Mesothelial cell of epicardium (in vitro differentiated cells): ENCODE measurements around the gene PLCB4. TPM values are rescaled to one million over a fixed set of nuclear protein-coding genes. Genes with fewer than 3 reads are reported as not detected.
A peak's percentile ranks its signal among the peaks of the same experiment; 100 is the strongest.

Experiments
- DNase-seq, 2 experiments: peaks; one replicate each; pipeline ENCODE4 v3.0.0; 2021; ENCODE audit warnings: low spot score in 2 of 2; ENCODE audit not compliant: unreplicated experiment in 2 of 2
- H3K27ac Mint-ChIP-seq: 2 replicates; pipeline ENCODE4 v1.8.0; 2021; ENCODE audit warnings: mixed read lengths
- H3K27me3 Mint-ChIP-seq: 2 replicates; pipeline ENCODE4 v1.8.0; 2021; ENCODE audit warnings: low read depth, mixed read lengths
- H3K36me3 Mint-ChIP-seq: 2 replicates; pipeline ENCODE4 v1.8.0; 2021; ENCODE audit warnings: mixed read lengths
- H3K4me1 Mint-ChIP-seq: 2 replicates; pipeline ENCODE4 v1.8.0; 2021; ENCODE audit warnings: mixed read lengths
- H3K4me3 Mint-ChIP-seq: 2 replicates; pipeline ENCODE4 v1.8.0; 2021; ENCODE audit warnings: mild to moderate bottlenecking, moderate library complexity, mixed read lengths
- H3K9me3 Mint-ChIP-seq: 2 replicates; pipeline ENCODE4 v1.8.0; 2021; ENCODE audit warnings: mixed read lengths
- CTCF ChIP-seq: fragments of 200-600 bp; sonication (generic); IDR thresholded peaks from one replicate; pipeline ENCODE4 v1.5.0; 2021; ENCODE audit warnings: antibody characterized with exemption; ENCODE audit not compliant: unreplicated experiment
- total RNA-seq: library from RNA; stranded (reverse); gene quantifications from 3 replicates; pipeline ENCODE4 v1.2.1, GENCODE V29; 2021

The PLCB4 gene
- total RNA-seq, 1 donor from 2014 or later, result 14.0 TPM

GRCh38 chr20:9517297-9518162, 448.6 kb downstream of the PLCB4 start:
- Mint-ChIP-seq H3K4me1 (peaks cover 24% of the 10 kb centered on the region), H3K27me3 (peaks cover 100% of the 10 kb centered on the region), H3K36me3 (no peaks in the 10 kb centered on the region), H3K4me3 (no peak overlapping the region), H3K27ac (no peak overlapping the region), H3K9me3 (no peaks in the 10 kb centered on the region)
- DNase-seq, result no peak
- TF ChIP-seq CTCF, result peak; percentile 39

- Mint-ChIP-seq H3K9me3 (no peaks in the 10 kb centered on the region), H3K4me1 (peaks cover 24% of the 10 kb centered on the region), H3K36me3 (no peaks in the 10 kb centered on the region), H3K27ac (no peak overlapping the region), H3K4me3 (no peak overlapping the region), H3K27me3 (peaks cover 97% of the 10 kb centered on the region)
- no peak for TF ChIP-seq CTCF
- no peak for DNase-seq
Measured at GRCh38 chr20:9518576-9519175, 449.8 kb downstream of the PLCB4 start.

GRCh38 chr20:9520086-9520485, 451.2 kb downstream of the PLCB4 start:
- Mint-ChIP-seq H3K4me3 (no peak overlapping the region), H3K36me3 (no peaks in the 10 kb centered on the region), H3K4me1 (peaks cover 16% of the 10 kb centered on the region), H3K27ac (no peak overlapping the region), H3K27me3 (peaks cover 88% of the 10 kb centered on the region), H3K9me3 (no peaks in the 10 kb centered on the region)
- DNase-seq, result no peak
- TF ChIP-seq CTCF, result no peak

- peaks cover 67% of the 10 kb centered on the region for H3K27me3 Mint-ChIP-seq
- H3K27ac Mint-ChIP-seq, result no peak overlapping the region
- no peak for DNase-seq
- H3K9me3 Mint-ChIP-seq, result no peaks in the 10 kb centered on the region
- H3K4me1 Mint-ChIP-seq, result no peaks in the 10 kb centered on the region
- TF ChIP-seq CTCF, result no peak
- no peak overlapping the region for H3K4me3 Mint-ChIP-seq
- H3K36me3 Mint-ChIP-seq, result no peaks in the 10 kb centered on the region
Measured at GRCh38 chr20:9523636-9524035, 454.7 kb downstream of the PLCB4 start.
